ENCODE measurements around the gene PLAAT5. TPM values are rescaled to one million over a fixed set of nuclear protein-coding genes. Genes with fewer than 3 reads are reported as not detected.

The PLAAT5 gene
- total RNA-seq, 1 donor from 2014 or later = 2.2 TPM

DNA sequence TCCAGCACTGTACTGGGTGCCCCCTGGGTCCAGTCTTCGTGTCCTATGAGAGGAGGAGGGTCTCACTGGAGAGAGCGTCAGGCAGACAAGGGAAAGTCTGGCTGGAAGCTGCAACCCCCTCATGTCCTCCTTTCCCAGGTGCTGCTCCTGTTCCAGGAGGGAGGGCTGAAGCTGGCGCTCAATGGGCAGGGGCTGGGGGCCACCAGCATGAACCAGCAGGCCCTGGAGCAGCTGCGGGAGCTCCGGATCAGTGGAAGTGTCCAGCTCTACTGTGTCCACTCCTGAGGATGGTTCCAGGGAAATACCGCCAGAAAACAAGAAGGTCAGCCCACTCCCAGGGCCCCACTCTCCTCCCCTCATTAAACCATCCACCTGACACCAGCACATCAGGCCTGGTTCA lies 25.1 kb upstream of the PLAAT5 start:
- no peaks in the 10 kb centered on the region for H3K9me3 ChIP-seq
- ATAC-seq = no peak
- H3K4me1 ChIP-seq = peaks cover under 1% of the 10 kb centered on the region
- intact Hi-C loops (cut with DNase I) = no loop called here
- H3K27me3 ChIP-seq (ENCODE audit: low read depth) = no peaks in the 10 kb centered on the region
- no peak overlapping the region for H3K27ac ChIP-seq
- no peak overlapping the region for H3K4me3 ChIP-seq
- no peak for DNase-seq
- H3K36me3 ChIP-seq = no peaks in the 10 kb centered on the region
- TF ChIP-seq CTCF (IDR thresholded peaks at IDR 0.05) = no peak

DNA sequence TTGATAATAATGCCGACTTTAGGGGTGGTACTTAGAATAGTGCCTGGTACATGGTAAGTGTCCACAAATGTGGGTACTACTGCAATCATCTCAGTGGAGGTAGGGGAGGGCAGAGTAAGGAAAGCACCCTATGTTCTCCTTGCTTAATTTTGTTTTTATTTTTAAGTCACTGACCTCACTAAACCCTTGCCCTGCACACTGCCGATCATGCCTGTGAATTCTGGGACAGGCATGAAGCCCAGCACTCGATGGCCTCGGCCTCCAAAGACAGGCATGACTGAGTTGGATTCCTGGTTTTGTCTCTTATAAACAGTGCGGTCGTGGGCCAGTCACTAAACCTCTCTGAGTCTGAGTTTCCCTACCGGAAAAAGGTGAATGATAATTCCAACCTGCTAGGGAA lies 21.8 kb upstream of the PLAAT5 start:
- H3K9me3 ChIP-seq = no peaks in the 10 kb centered on the region
- H3K4me1 ChIP-seq = peaks cover 12% of the 10 kb centered on the region
- intact Hi-C loops (cut with DNase I) = no loop called here
- H3K36me3 ChIP-seq = no peaks in the 10 kb centered on the region
- no peak overlapping the region for H3K4me3 ChIP-seq
- H3K27ac ChIP-seq = no peak overlapping the region
- no peak for TF ChIP-seq CTCF (IDR thresholded peaks at IDR 0.05)
- DNase-seq (no peak), ATAC-seq (no peak)
- no peaks in the 10 kb centered on the region for H3K27me3 ChIP-seq (ENCODE audit: low read depth)

GRCh38 chr11:63511048-63511748 lies 20.2 kb upstream of the PLAAT5 start:
- intact Hi-C loops (cut with DNase I) = no loop called here
- DNase-seq = no peak

GRCh38 chr11:63510360-63511047 lies 19.5 kb upstream of the PLAAT5 start:
- Histone ChIP-seq H3K4me1 (peaks cover 30% of the 10 kb centered on the region), H3K36me3 (no peaks in the 10 kb centered on the region), H3K27me3 (ENCODE audit: low read depth) (no peaks in the 10 kb centered on the region), H3K4me3 (no peak overlapping the region), H3K27ac (no peak overlapping the region), H3K9me3 (no peaks in the 10 kb centered on the region)
- DNase-seq (peak; percentile 70), ATAC-seq (peak; percentile 52 to 73)
- TF ChIP-seq CTCF (IDR thresholded peaks at IDR 0.05) = no peak
- intact Hi-C loops (cut with DNase I) = no loop called here

More at GRCh38 chr11:63511048-63511748, 20.2 kb upstream of the PLAAT5 start:
- Histone ChIP-seq H3K9me3 (no peaks in the 10 kb centered on the region), H3K4me3 (no peak overlapping the region), H3K4me1 (peaks cover 23% of the 10 kb centered on the region), H3K27ac (no peak overlapping the region), H3K27me3 (ENCODE audit: low read depth) (no peaks in the 10 kb centered on the region), H3K36me3 (no peaks in the 10 kb centered on the region)
- no peak for ATAC-seq
- TF ChIP-seq CTCF (IDR thresholded peaks at IDR 0.05) = no peak

DNA sequence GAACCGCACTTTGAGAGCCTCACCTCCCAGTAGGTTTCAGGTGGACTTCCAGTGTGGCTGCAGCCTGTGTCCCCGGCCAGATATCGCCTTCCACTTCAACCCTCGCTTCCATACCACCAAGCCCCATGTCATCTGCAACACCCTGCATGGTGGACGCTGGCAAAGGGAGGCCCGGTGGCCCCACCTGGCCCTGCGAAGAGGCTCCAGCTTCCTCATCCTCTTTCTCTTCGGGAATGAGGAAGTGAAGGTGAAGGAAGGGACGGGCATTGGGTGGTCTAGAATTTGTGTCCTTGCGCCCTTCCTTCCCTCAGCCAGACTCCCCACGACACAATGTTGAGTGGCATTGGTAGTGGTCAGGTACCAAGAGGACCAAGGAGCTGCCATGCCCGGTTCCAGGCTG lies 17.8 kb upstream of the PLAAT5 start:
- Histone ChIP-seq H3K9me3 (no peaks in the 10 kb centered on the region), H3K4me3 (no peak overlapping the region), H3K27me3 (ENCODE audit: low read depth) (no peaks in the 10 kb centered on the region), H3K36me3 (no peaks in the 10 kb centered on the region), H3K4me1 (peaks cover 47% of the 10 kb centered on the region), H3K27ac (no peak overlapping the region)
- no peak for TF ChIP-seq CTCF (IDR thresholded peaks at IDR 0.05)
- DNase-seq (no peak), ATAC-seq (no peak)
- intact Hi-C loops (cut with DNase I) = no loop called here
